ENCODE measurements around the gene GPBP1.
"Not testable (repeated sequence)": the region's sequence is repeated elsewhere in the genome, so short reads cannot be mapped to it uniquely, and the experiment has no call there.

The GPBP1 gene, protein sequence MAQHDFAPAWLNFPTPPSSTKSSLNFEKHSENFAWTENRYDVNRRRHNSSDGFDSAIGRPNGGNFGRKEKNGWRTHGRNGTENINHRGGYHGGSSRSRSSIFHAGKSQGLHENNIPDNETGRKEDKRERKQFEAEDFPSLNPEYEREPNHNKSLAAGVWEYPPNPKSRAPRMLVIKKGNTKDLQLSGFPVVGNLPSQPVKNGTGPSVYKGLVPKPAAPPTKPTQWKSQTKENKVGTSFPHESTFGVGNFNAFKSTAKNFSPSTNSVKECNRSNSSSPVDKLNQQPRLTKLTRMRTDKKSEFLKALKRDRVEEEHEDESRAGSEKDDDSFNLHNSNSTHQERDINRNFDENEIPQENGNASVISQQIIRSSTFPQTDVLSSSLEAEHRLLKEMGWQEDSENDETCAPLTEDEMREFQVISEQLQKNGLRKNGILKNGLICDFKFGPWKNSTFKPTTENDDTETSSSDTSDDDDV

DNA sequence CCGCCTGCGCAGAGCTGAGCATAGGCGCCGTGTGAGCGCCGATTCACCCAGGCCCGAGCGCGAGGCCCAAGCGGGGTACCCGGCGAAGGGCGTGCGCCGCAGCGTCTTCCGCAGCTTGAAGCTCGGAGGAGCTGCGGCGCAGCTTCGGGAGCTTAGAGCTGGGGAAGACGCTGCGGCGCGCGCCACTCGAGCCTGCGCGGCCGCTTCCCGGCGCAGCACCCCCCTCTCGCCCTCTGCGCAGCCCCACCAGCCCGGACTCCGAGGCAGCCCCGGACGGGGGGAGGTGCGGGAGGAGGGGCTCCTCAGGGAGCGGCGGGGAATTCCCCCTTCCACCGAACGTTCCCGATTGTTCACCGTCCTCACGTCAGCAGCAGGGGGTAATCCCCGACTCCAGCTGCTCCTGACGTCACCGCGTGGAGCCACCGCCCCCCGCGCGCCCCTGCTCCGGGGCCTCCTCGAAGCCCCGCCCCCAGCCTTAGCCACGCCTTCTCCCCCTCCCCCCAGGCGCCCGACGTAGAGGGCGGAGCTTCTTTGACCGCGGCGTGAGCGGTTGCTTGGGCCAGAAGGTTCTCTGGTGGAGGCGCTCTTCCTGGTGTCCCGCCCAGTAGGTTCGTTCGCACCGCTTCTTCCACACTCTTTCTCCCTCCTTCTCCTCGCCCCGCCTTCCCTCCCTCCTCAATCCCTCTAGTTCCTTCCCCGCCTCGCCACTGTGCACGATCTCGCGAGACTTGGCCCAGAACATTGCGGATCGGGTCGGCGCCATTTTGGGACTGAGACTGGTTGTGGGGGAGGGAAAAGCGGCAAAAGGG, at the start of gene GPBP1:
GPBP1 (plus strand) TSS at position 741 of the 809 bp plus-strand sequence. CDS start 40,072 bp downstream, outside the sequence.
- FAIRE-seq = peak; percentile 88
- peak; percentile 58; the same call in 1 of the 2 replicates for TF ChIP-seq POLR2A (IDR thresholded peaks at IDR 0.05; ENCODE audit: low read depth, low read length)
- peak; percentile 81 for DNase-seq (ENCODE audit: insufficient read length, low spot score)

DNA sequence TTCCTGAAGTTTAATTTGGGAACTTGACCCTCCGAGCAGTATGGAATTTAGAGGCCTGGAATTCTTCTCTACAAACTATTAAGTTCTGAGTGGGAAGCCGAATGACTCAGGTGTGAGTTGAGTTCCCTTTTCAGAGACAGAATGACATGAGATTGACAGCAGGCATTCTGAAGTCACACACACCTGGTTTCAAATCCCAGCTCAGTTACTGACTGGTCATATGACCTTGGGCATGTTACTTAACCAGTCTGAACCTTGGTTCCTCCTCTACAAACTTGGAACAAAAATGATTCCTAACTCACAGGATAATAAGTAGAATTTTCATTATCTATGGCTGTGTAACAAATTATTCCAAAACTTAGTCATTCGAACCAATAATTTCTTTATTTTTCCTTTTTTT, 45.5 kb upstream of the GPBP1 start:
- FAIRE-seq = no peak
- no peak for DNase-seq (ENCODE audit: insufficient read length, low spot score)
- TF ChIP-seq POLR2A (IDR thresholded peaks at IDR 0.05; ENCODE audit: low read depth, low read length) = no peak

DNA sequence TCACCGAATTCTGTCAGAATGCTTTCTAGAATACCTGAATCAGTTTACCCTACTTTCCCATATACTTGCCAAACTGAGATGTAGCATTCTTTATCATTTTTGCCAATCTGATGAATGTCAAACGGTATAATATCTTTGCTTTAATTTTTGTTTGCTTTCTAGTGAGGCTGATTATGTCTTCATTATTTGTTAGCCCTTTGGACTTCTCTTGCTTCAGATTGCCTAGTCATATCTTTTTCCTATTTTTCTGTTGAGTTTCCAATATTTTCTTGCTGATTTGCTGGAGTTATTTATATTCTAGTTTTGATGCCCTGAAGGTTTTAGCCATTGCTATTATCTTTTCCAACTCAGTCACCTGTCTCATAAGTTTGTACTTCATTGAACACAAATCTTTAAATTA, 40.3 kb upstream of the GPBP1 start:
- no peak for DNase-seq (ENCODE audit: insufficient read length, low spot score)
- TF ChIP-seq POLR2A (IDR thresholded peaks at IDR 0.05; ENCODE audit: low read depth, low read length) = no peak
- FAIRE-seq = no peak

DNA sequence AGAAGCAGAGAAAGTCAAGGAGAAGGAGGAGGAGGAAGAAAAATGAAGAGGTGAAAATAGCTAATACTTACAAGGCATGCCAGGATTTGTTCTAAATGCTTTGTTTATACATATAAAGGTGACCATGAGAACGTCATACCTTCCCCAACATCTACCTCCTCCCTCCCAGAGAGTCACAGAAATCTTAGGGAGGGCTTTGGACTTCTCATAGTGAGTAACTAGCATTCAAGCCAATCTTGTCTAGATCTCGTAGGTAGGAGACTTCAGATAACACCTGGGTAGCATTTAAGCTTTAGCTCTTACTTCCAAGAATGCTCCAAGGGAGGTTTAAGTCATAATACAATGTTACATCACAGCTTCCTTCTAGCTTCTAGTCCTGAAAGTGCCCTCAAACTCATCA, 36.5 kb upstream of the GPBP1 start:
- DNase-seq (ENCODE audit: insufficient read length, low spot score) (no peak), FAIRE-seq (no peak)
- TF ChIP-seq POLR2A (IDR thresholded peaks at IDR 0.05; ENCODE audit: low read depth, low read length) = no peak

DNA sequence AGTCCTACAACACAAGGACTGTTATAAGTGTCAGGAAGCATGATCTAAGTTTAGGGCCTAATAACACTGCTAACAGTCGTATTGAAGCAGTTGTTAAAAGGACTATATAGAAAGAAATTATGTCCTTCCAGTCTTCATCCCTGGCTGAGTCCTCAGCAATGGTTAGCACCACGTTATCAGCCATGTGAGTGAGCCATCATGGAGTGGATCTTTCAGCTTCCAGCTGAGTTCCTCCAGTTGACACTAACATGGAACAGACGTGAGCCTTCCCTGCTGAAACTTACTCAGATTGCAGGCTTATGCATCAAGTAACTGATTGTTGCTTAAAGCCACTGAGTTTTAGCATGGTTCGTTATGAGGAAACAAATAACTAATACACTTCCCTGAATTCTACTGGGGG, 21.5 kb upstream of the GPBP1 start:
- DNase-seq (ENCODE audit: insufficient read length, low spot score) (no peak), FAIRE-seq (no peak)
- no peak for TF ChIP-seq POLR2A (IDR thresholded peaks at IDR 0.05; ENCODE audit: low read depth, low read length)

DNA sequence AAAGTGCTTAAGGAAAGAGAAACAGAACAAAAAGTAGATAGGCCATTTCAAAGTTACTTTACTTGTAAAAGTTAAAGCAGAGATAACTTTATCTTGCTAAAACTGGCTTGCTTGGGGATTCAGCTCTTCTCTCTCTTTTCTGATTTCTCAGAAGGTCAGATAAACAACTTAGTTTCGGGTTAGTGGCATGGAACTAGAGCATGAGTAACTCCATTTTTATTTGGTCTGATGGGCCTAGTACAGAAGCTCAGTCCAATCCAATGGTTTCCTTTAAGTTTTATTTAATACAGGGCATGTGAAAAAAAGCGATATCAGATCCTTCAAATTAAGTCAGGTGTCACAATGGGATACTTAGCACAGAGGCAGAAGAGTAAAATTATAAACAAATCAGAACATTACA, 18.8 kb upstream of the GPBP1 start:
- TF ChIP-seq POLR2A (IDR thresholded peaks at IDR 0.05; ENCODE audit: low read depth, low read length) = no peak
- FAIRE-seq = no peak
- DNase-seq (ENCODE audit: insufficient read length, low spot score) = no peak

DNA sequence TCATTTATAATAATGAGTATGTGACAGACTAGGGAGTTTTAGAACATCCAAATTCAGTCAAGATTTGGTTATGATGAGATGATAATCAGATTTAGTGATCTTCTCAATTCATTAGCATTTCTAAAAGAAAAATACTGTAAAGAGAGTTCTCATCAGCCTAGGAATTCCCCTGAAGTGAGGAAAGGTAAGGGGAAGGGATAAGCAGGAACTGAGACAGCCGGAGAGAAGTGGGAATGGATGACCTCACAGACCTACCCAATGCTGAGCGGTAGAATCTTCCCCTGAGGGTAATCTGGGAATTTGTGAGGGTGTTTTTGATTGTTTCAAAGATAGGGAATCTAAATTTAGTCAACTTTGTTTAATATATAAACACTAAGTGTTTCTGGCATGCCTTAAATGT, 16.7 kb upstream of the GPBP1 start:
- FAIRE-seq (no peak), DNase-seq (ENCODE audit: insufficient read length, low spot score) (no peak)
- no peak for TF ChIP-seq POLR2A (IDR thresholded peaks at IDR 0.05; ENCODE audit: low read depth, low read length)

DNA sequence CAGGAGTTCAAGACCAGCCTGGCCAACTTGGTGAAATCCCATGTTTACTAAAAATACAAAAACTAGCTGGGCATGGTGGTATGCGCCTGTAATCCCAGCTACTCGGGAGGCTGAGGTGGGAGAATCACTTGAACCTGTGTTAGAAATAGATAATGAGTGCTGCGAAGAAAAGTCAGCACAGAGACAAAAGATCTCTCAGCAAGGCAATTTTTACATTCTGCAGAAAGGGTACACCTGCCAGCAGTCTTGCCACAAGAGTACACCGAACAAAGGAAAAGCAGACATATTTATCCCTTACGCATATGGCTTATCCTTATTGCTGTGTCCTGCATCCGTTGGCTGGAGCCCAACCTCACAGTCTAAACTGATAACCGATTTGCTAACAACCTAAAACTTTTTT, 16.2 kb upstream of the GPBP1 start:
- TF ChIP-seq POLR2A (IDR thresholded peaks at IDR 0.05; ENCODE audit: low read depth, low read length) = no peak
- FAIRE-seq (no peak), DNase-seq (ENCODE audit: insufficient read length, low spot score) (no peak)

DNA sequence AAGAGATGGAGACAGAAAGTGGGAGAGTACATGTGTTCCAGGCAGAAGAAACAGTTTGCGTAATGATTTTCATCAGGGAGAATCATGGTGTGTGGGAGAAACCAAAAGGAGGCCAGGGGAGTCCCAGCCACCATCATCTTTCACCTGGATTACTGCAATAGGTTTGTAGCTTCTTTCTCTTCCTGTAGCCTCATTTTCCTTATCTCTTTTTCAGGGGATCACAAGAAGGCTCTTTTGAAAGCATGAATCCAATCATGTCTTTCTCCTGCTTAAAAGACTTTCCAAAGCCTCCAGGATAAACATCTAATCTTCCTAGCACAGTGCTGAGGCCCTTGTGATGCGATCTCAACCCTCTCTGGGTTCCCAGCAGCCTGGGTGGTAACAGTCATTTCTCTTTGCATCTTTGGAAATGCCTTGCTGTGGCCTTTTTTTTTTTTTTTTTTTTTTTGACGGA, 10.3 kb upstream of the GPBP1 start:
- no peak for TF ChIP-seq POLR2A (IDR thresholded peaks at IDR 0.05; ENCODE audit: low read depth, low read length)
- DNase-seq (ENCODE audit: insufficient read length, low spot score) (no peak), FAIRE-seq (no peak)

DNA sequence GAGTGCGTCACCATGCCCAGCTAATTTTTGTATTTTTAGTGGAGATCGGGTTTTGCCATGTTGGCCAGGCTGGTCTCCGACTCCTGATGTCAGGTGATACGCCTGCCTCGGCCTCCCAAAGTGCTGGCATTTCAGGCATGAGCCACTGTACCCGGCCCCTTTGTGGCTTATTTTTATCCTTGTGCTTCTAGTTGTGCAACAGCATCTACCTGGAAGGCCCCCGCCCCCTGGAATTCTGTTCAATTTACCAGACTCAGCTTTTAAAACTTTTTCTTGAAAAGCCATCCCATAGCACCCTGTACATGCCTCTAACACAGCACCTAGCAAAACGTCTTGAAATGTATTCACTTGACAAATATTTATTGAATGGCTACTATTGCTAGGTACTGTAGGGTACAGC, 9.7 kb upstream of the GPBP1 start:
- DNase-seq (ENCODE audit: insufficient read length, low spot score) = no peak
- FAIRE-seq = no peak
- no peak for TF ChIP-seq POLR2A (IDR thresholded peaks at IDR 0.05; ENCODE audit: low read depth, low read length)

DNA sequence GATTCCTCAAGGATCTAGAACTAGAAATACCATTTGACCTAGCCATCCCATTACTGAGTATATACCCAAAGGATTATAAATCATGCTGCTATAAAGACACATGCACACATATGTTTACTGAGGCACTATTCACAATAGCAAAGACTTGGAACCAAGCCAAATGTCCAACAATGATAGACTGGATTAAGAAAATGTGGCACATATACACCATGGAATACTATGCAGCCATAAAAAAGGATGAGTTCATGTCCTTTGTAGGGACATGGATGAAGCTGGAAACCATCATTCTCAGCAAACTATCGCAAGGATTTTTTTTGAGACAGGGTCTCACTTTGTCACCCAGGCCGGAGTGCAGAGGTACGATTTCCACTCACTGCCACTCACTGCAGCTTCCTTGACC, 8.7 kb upstream of the GPBP1 start:
- DNase-seq (ENCODE audit: insufficient read length, low spot score); FAIRE-seq: not testable (repeated sequence)

DNA sequence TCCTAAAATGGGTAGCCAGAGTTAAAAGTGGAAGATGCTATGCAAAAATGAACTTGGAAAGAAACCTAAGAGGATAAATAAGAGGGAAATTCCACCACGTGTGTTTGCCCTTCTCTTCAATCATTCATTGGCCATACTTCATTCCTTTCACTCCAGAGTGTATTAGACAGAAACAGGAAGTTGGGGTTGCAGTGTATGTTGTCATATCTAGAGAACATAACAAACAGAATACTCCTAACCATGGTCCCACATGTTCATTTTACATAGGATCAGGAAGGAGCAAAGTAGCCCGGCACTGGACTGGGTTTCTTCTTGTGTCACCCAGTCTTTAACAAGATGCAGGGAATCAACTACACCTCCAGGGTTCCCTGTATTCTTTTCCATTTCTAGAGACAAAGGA, 7.6 kb upstream of the GPBP1 start:
- no peak for TF ChIP-seq POLR2A (IDR thresholded peaks at IDR 0.05; ENCODE audit: low read depth, low read length)
- DNase-seq (ENCODE audit: insufficient read length, low spot score) = no peak
- FAIRE-seq = no peak

DNA sequence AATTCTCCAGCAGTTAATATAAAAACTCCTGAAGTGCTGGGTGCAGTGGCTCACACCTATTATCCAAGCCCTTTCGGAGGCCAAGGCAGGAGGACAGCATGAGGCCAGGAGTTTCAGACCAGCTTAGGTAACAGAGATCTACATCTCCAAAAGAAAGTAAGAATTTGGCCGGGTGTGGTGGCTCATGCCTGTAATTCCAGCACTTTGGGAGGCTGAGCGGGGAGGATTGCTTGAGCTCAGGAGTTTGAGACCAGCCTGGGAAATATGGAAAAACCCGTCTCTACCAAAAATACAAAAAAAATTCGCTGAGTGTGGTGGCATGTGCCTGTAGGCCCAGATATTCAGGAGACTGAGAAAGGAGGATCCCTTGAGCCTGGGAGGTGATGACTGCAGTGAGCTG, 6.7 kb upstream of the GPBP1 start:
- FAIRE-seq (no peak), DNase-seq (ENCODE audit: insufficient read length, low spot score) (no peak)
- TF ChIP-seq POLR2A (IDR thresholded peaks at IDR 0.05; ENCODE audit: low read depth, low read length) = no peak

DNA sequence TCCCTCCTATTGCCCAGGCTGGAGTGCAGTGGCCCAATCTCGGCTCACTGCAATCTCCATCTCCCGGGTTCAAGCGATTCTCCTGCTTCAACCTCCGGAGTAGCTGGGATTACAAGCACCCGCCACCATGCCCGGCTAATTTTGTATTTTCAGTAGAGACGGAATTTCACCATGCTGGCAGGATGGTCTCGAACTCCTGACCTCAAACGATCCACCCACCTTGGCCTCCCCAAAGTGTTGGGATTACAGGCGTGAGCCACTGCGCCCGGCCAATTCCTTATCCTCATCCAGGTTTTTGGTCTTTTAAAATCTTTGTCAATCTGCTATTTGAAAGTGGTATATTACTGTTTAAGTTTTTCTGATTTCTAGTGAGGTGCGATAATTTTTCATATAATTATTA, 3.7 kb upstream of the GPBP1 start:
- not testable (repeated sequence) for FAIRE-seq; DNase-seq (ENCODE audit: insufficient read length, low spot score)
